ENCODE data around the gene AFG1L. TPM values are rescaled to one million over a fixed set of nuclear protein-coding genes. Genes with fewer than 3 reads are reported as not detected.
"Not testable (repeated sequence)": the region's sequence is repeated elsewhere in the genome, so short reads cannot be mapped to it uniquely, and the experiment has no call there.

The AFG1L gene
- total RNA-seq, 1 experiment from 2014 or later, result 3.8 TPM

DNA sequence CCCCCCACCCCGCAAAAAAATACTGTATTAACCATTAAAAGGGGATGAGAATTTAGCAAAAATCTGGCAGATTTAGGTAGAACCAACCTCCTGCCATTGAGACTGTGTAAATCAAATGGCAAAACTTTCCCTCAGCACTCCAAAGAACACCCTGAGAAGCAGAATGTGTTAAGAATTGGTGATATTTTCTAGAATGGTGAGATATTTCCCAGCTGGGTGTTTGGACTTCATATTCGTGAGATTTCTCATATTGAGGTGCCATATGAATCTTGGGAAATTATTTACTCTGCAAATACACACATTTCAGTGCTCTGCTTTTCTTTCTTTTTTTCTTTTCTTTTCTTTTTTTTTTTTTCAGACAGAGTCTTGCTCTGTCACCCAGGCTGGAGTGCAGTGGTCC is 199.6 kb downstream of the AFG1L start:
- Histone ChIP-seq H3K36me3 (no peaks in the 10 kb centered on the region; the same call in 1 of the 2 replicates), H3K9me3 (no peaks in the 10 kb centered on the region), H3K27me3 (no peaks in the 10 kb centered on the region), H3K4me3 (no peak overlapping the region)
- DNase-seq, result no peak

GRCh38 chr6:108497883-108498282 is 203.0 kb downstream of the AFG1L start:
- DNase-seq, result peak; percentile 13
- no peaks in the 10 kb centered on the region for H3K9me3 ChIP-seq
- no peaks in the 10 kb centered on the region; the same call in 1 of the 2 replicates for H3K36me3 ChIP-seq
- no peak overlapping the region for H3K4me3 ChIP-seq
- no peaks in the 10 kb centered on the region for H3K27me3 ChIP-seq

GRCh38 chr6:108501559-108501958 is 206.7 kb downstream of the AFG1L start:
- no peak overlapping the region for H3K4me3 ChIP-seq
- peak; percentile 38 for DNase-seq

DNA sequence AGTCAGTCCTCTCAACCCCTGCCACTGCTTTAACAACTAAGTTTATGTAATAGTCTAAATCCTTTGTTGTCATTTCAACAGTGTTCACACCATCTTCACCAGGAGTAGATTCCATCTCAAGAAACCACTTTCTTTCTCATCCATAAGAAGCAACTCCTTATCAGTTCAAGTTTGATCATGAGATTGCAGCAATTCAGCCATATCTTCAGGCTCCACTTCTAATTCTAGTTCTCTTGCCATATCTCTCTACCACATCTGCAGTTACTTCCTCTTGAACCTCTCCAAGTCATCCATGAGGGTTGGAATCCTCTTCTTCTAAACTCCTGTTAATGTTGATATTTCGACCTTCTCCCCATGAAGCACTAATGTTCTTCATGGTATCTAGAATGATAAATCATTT is 208.0 kb downstream of the AFG1L start:
- DNase-seq, result no peak
- Histone ChIP-seq H3K4me3 (no peak overlapping the region), H3K9me3 (no peaks in the 10 kb centered on the region), H3K27me3 (no peaks in the 10 kb centered on the region), H3K36me3 (no peaks in the 10 kb centered on the region; the same call in none of the 2 replicates)

More at GRCh38 chr6:108501559-108501958, 206.7 kb downstream of the AFG1L start:
- Histone ChIP-seq H3K27me3 (no peaks in the 10 kb centered on the region), H3K36me3 (no peaks in the 10 kb centered on the region; the same call in none of the 2 replicates), H3K9me3 (no peaks in the 10 kb centered on the region)

- no peaks in the 10 kb centered on the region; the same call in 1 of the 2 replicates for H3K36me3 ChIP-seq
- DNase-seq, result no peak
- no peak overlapping the region for H3K4me3 ChIP-seq
- H3K27me3 ChIP-seq, result no peaks in the 10 kb centered on the region
- H3K9me3 ChIP-seq, result no peaks in the 10 kb centered on the region
Observed at GRCh38 chr6:108507316-108507715, 212.5 kb downstream of the AFG1L start.

GRCh38 chr6:108510461-108511319 is 215.8 kb downstream of the AFG1L start:
- Histone ChIP-seq H3K9me3 (no peaks in the 10 kb centered on the region), H3K4me3 (no peak overlapping the region), H3K27me3 (no peaks in the 10 kb centered on the region), H3K36me3 (no peaks in the 10 kb centered on the region; the same call in none of the 2 replicates)
- DNase-seq, result no peak

- Histone ChIP-seq H3K27me3 (no peaks in the 10 kb centered on the region), H3K4me3 (no peak overlapping the region), H3K9me3 (no peaks in the 10 kb centered on the region), H3K36me3 (peaks cover 4% of the 10 kb centered on the region)
- peak; percentile 7 for DNase-seq
Observed at GRCh38 chr6:108518714-108519576, 224.1 kb downstream of the AFG1L start.

- Histone ChIP-seq H3K27me3 (no peaks in the 10 kb centered on the region), H3K9me3 (no peaks in the 10 kb centered on the region), H3K4me3 (no peak overlapping the region), H3K36me3 (peaks cover 4% of the 10 kb centered on the region)
- DNase-seq, result no peak
Observed at GRCh38 chr6:108521616-108522107, 226.8 kb downstream of the AFG1L start.

- H3K4me3 ChIP-seq, result no peak overlapping the region
- no peak for DNase-seq
- H3K36me3 ChIP-seq, result peaks cover 4% of the 10 kb centered on the region
- H3K27me3 ChIP-seq, result no peaks in the 10 kb centered on the region
- no peaks in the 10 kb centered on the region for H3K9me3 ChIP-seq
Observed at GRCh38 chr6:108523697-108524096, 228.8 kb downstream of the AFG1L start.

DNA sequence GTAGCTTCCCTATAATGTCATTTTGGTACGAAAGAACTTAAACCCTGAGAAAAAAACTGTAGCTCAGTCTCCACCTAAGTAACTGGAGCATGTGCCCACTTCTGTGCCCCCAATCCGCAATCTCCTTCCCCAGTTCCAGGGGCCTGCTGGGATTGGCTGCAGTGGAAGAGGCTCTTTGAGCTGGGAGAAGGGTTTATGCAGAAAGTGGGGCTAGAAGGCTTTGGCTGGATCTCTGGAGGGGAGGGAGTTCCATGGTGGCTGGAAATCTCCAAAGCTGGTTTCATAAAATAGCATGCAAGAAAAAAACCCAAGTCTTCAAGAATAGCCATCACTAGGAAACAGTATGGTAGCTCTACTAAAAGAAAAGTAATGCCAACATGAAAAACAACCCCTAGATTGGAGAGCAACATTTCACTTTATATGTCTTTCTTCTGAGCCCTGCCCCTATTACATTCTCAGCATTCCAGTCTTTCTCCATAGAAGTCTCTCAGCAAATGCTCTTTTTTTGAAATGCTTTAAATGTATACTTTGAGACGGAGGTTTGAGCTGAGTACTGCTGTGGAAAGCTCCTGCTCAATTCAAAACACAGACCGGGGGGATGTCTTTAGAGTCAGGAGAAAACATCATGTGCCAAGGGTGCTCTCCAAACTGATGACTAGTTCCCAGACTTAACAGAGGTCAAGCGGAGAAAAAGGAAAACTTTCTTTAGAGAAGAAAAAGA is 229.8 kb downstream of the AFG1L start:
- H3K9me3 ChIP-seq, result no peaks in the 10 kb centered on the region
- DNase-seq, result no peak
- no peak overlapping the region for H3K4me3 ChIP-seq
- H3K27me3 ChIP-seq, result no peaks in the 10 kb centered on the region
- H3K36me3 ChIP-seq, result peaks cover 4% of the 10 kb centered on the region

DNA sequence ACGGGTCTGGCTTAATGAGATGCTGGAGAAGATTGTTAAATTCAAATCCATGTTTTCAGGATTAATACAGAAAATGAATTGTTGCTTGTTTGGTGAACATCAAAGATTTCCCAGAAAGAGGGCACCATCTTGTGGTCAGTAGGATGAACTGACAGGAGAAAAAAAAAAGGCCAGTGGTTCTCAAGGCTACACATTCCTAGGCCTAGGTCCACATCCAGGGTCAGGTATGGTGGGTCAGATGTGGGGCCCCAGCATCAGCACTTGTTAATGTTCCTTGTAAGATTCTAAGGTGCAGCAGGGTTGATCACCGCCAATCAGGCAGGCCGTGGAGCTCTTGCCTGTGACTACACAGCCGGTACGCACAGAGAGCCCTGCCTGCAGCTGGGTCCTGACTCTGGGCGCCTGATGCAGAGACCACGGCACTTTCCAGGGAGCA is 231.9 kb downstream of the AFG1L start:
- Histone ChIP-seq H3K4me3 (no peak overlapping the region), H3K9me3 (no peaks in the 10 kb centered on the region), H3K36me3 (no peaks in the 10 kb centered on the region), H3K27me3 (no peaks in the 10 kb centered on the region)
- DNase-seq, result no peak

DNA sequence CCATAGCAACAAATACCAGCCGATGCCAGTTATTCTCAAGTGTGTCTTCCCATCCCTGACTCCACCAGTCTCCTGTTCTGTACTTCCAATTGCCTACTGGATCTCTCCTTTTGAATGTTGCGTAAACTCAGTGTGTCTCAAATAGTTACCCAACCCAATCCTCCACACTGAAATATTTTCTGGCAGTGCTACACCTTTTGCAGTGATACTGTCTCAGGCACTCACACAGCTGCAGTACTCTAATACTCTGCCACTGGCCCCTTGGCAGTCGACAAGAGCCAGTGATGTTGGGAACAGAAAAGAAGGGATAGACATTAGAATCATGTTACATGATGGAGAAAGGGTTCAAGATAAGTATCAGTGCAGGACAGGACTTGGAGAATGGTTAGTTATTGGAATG is 234.0 kb downstream of the AFG1L start:
- Histone ChIP-seq H3K4me3 (no peak overlapping the region), H3K36me3 (no peaks in the 10 kb centered on the region), H3K9me3 (no peaks in the 10 kb centered on the region), H3K27me3 (no peaks in the 10 kb centered on the region)
- DNase-seq, result no peak

DNA sequence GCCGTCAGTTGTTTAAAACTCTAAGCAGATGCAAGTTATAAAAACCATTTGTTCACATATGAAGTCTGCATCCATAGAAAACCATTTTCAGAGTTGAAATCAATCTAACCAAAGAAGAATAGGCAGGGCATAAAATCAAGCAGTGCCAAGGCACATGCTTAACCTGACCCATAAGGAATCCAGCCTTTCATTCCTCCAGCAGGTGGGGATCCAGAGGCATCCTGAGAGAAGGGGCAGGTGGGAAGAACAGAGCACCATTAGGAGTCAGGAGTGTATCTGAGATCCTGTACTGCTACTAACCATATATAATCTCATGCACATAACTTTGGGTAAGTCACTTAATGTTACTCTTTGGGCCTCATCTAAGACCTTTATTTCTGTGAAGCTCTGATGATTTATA is 236.5 kb downstream of the AFG1L start:
- DNase-seq, result no peak
- H3K4me3 ChIP-seq, result no peak overlapping the region
- no peaks in the 10 kb centered on the region for H3K27me3 ChIP-seq
- no peaks in the 10 kb centered on the region for H3K36me3 ChIP-seq
- no peaks in the 10 kb centered on the region for H3K9me3 ChIP-seq

- Histone ChIP-seq H3K4me3 (no peak overlapping the region), H3K36me3 (no peaks in the 10 kb centered on the region), H3K27me3 (no peaks in the 10 kb centered on the region), H3K9me3 (no peaks in the 10 kb centered on the region)
- DNase-seq, result no peak
Observed at GRCh38 chr6:108535114-108535742, 240.4 kb downstream of the AFG1L start.

GRCh38 chr6:108535920-108536535 is 241.2 kb downstream of the AFG1L start:
- not testable (repeated sequence) for DNase-seq, H3K27me3 ChIP-seq, H3K36me3 ChIP-seq, H3K4me3 ChIP-seq, H3K9me3 ChIP-seq
